GM23338 (cell line): Measurements from ENCODE around the gene PLAGL1. TPM values are rescaled to one million over a fixed set of nuclear protein-coding genes. Genes with fewer than 3 reads are reported as not detected.

ENCODE experiments used
- ATAC-seq: fragments of 200-7000 bp; cut with Tn5 transposase; 3 replicates; pipeline ENCODE4 v1.9.1; 2020
- DNase-seq: peaks from one replicate; pipeline ENCODE4 v3.0.0-alpha.2; 2015; ENCODE audit warnings: low spot score
- H2AFZ ChIP-seq: fragments of 200-600 bp; sonication (generic); 2 replicates; pipeline ENCODE4 v1.8.0; 2016; ENCODE audit warnings: antibody characterized with exemption, mild to moderate bottlenecking, moderate library complexity
- H3F3A ChIP-seq: fragments of 200-600 bp; sonication (generic); replicated peaks from 2 replicates; pipeline ENCODE4 v1.8.0; 2017; ENCODE audit warnings: antibody characterized with exemption, mixed run types, low read depth
- H3K27ac ChIP-seq: fragments of 200-600 bp; sonication (generic); 2 replicates; pipeline ENCODE4 v1.6.1; 2016; ENCODE audit warnings: low read depth
- H3K27me3 ChIP-seq: fragments of 200-600 bp; sonication (generic); 2 replicates; pipeline ENCODE4 v1.8.0; 2016; ENCODE audit warnings: mild to moderate bottlenecking, mixed run types, moderate library complexity; ENCODE audit not compliant: insufficient read depth
- H3K36me3 ChIP-seq: fragments of 200-600 bp; sonication (generic); 2 replicates; pipeline ENCODE4 v1.8.0; 2016; ENCODE audit warnings: mild to moderate bottlenecking; ENCODE audit not compliant: insufficient read depth
- H3K4me1 ChIP-seq: fragments of 200-600 bp; sonication (generic); 2 replicates; pipeline ENCODE4 v1.8.0; 2016; ENCODE audit warnings: mild to moderate bottlenecking, moderate library complexity; ENCODE audit not compliant: insufficient read depth
- H3K4me2 ChIP-seq: fragments of 200-600 bp; sonication (generic); 2 replicates; pipeline ENCODE4 v1.7.1; 2017; ENCODE audit warnings: mixed run types
- H3K4me3 ChIP-seq: fragments of 200-600 bp; sonication (generic); 2 replicates; pipeline ENCODE4 v1.6.1; 2016; ENCODE audit warnings: mixed run types
- H3K79me2 ChIP-seq: fragments of 200-600 bp; sonication (generic); replicated peaks from 2 replicates; pipeline ENCODE4 v1.8.0; 2017; ENCODE audit warnings: mild to moderate bottlenecking; ENCODE audit not compliant: insufficient read depth
- H3K9me2 ChIP-seq: fragments of 200-600 bp; sonication (generic); 2 replicates; pipeline ENCODE4 v1.8.0; 2017; ENCODE audit not compliant: insufficient read depth
- H4K20me1 ChIP-seq: fragments of 200-600 bp; sonication (generic); replicated peaks from 2 replicates; pipeline ENCODE4 v1.8.0; 2017; ENCODE audit warnings: mild to moderate bottlenecking; ENCODE audit not compliant: insufficient read depth
- H3K27ac Mint-ChIP-seq: 2 replicates; pipeline ENCODE4 v1.8.0; 2020; ENCODE audit warnings: inconsistent platforms, mild to moderate bottlenecking, moderate library complexity, mixed read lengths
- H3K27me3 Mint-ChIP-seq: 3 replicates; pipeline ENCODE4 v1.8.0; 2022; ENCODE audit warnings: low read depth, mild to moderate bottlenecking, moderate library complexity, mixed read lengths, inconsistent platforms; ENCODE audit not compliant: insufficient read depth, poor library complexity
- H3K36me3 Mint-ChIP-seq: 3 replicates; pipeline ENCODE4 v1.8.0; 2021; ENCODE audit warnings: low read depth, mild to moderate bottlenecking, inconsistent platforms, moderate library complexity, mixed read lengths
- H3K4me1 Mint-ChIP-seq: 3 replicates; pipeline ENCODE4 v1.8.0; 2020; ENCODE audit warnings: mild to moderate bottlenecking, inconsistent platforms, mixed read lengths
- H3K4me3 Mint-ChIP-seq: 3 replicates; pipeline ENCODE4 v1.8.0; 2021; ENCODE audit warnings: moderate library complexity, mild to moderate bottlenecking, inconsistent platforms, mixed read lengths
- H3K9me3 Mint-ChIP-seq: 3 replicates; pipeline ENCODE4 v1.8.0; 2020; ENCODE audit warnings: moderate library complexity, mild to moderate bottlenecking, inconsistent platforms, mixed read lengths
- CREB1 ChIP-seq: fragments of 250-450 bp; sonication (Bioruptor Pico); IDR thresholded peaks from 2 replicates; pipeline ENCODE4 v1.5.0; 2020; ENCODE audit warnings: low read depth, mild to moderate bottlenecking, moderate library complexity
- ETS1 ChIP-seq: IDR thresholded peaks from 2 replicates; pipeline ENCODE4 v1.6.1; 2016; ENCODE audit warnings: antibody characterized with exemption
- EZH2 ChIP-seq: fragments of 200-600 bp; sonication (generic); IDR thresholded peaks from one replicate; pipeline ENCODE4 v1.8.0; 2017; ENCODE audit warnings: antibody characterized with exemption, mild to moderate bottlenecking, low read depth; ENCODE audit not compliant: unreplicated experiment
- EZH2phosphoT487 ChIP-seq: fragments of 200-600 bp; sonication (generic); IDR thresholded peaks from one replicate; pipeline ENCODE4 v1.8.1; 2018; ENCODE audit warnings: antibody characterized with exemption; ENCODE audit not compliant: unreplicated experiment
- JUNB ChIP-seq: IDR thresholded peaks from one replicate; pipeline ENCODE4 v1.6.1; 2016; ENCODE audit warnings: antibody characterized with exemption; ENCODE audit not compliant: unreplicated experiment
- NANOG ChIP-seq: IDR thresholded peaks from 2 replicates; pipeline ENCODE4 v1.6.1; 2016; ENCODE audit warnings: antibody characterized with exemption, borderline replicate concordance
- POLR2AphosphoS5 ChIP-seq: IDR thresholded peaks from 2 replicates; pipeline ENCODE4 v1.6.1; 2016; ENCODE audit warnings: antibody characterized with exemption, low read depth
- STAT1 ChIP-seq: IDR thresholded peaks from one replicate; pipeline ENCODE4 v1.6.1; 2016; ENCODE audit warnings: antibody characterized with exemption; ENCODE audit not compliant: unreplicated experiment
- ZNF114 ChIP-seq: fragments of 250-450 bp; sonication (Bioruptor Pico); IDR thresholded peaks from 2 replicates; pipeline ENCODE4 v1.5.0; 2020; ENCODE audit warnings: mild to moderate bottlenecking, moderate library complexity
- ZNF331 ChIP-seq: fragments of 250-450 bp; sonication (Bioruptor Pico); IDR thresholded peaks from 2 replicates; pipeline ENCODE4 v1.5.0; 2020; ENCODE audit warnings: low read depth, mild to moderate bottlenecking, moderate library complexity
- long read RNA-seq: library from polyadenylated mRNA; unstranded; transcript quantifications from one replicate; pipeline ENCODE4 v2.0.0, GENCODE V29; 2020; ENCODE audit not compliant: unreplicated experiment
- polyA plus RNA-seq: library from polyadenylated mRNA; unstranded; fragments of >200 nt; fragmentation: Nextera tagmentation; extraction: Ambion mirVana; gene quantifications from 2 replicates; pipeline ENCODE4 v1.2.1, GENCODE V29; 2016
- total RNA-seq: library from RNA; depleted of rRNA; stranded (reverse); fragments of >200 nt; shearing (Covaris generic); gene quantifications from 2 replicates; pipeline ENCODE4 v1.2.3, GENCODE V29; 2014; rRNA removed
- TF ChIP-seq, protein P1 (sequence below): fragments of 250-450 bp; sonication (Bioruptor Pico); IDR thresholded peaks from 2 replicates; pipeline ENCODE4 v1.5.0; 2020; ENCODE audit warnings: mild to moderate bottlenecking, moderate library complexity

The PLAGL1 gene
- total RNA-seq (0.66 and 0.90 TPM in 2 replicates), polyA plus RNA-seq (1.4 and 1.7 TPM in 2 replicates)
- long read RNA-seq, partial matches to known transcripts = 0 of 1 reads
- long read RNA-seq, other reads (novel, unspliced or antisense) = 1 of 1 reads

- no peaks in the 10 kb centered on the region for H3K79me2 ChIP-seq
- DNase-seq (peak; percentile 78), ATAC-seq (peak; percentile 89)
- Mint-ChIP-seq H3K36me3 (no peaks in the 10 kb centered on the region), H3K4me1 (peaks cover 8% of the 10 kb centered on the region), H3K4me3 (peak within 1 kb of the TSS; percentile 70), H3K27me3 (peaks cover 54% of the 10 kb centered on the region), H3K27ac (no peak within 1 kb of the TSS), H3K9me3 (peaks cover 13% of the 10 kb centered on the region)
- H3K4me1 ChIP-seq = peaks cover 5% of the 10 kb centered on the region; the same call in 1 of the 2 replicates
- peak within 1 kb of the TSS; percentile 81 for H3K4me2 ChIP-seq
- TF ChIP-seq EZH2 (peak; percentile 26), ZNF331 (CRISPR knock-in tag) (no peak), EZH2phosphoT487 (peak; percentile 55)
- peak within 1 kb of the TSS; percentile 74 for H2AFZ ChIP-seq
- H3K36me3 ChIP-seq = no peaks in the 10 kb centered on the region
- no peaks in the 10 kb centered on the region for H3F3A ChIP-seq
- peak within 1 kb of the TSS; percentile 70 for H3K4me3 ChIP-seq
- no peaks in the 10 kb centered on the region for H3K9me2 ChIP-seq
- peaks cover 6% of the 10 kb centered on the region for H4K20me1 ChIP-seq
- H3K27ac ChIP-seq = no peak within 1 kb of the TSS
- peaks cover 98% of the 10 kb centered on the region for H3K27me3 ChIP-seq
Measured at GRCh38 chr6:144008120-144008811, at the start of gene PLAGL1. Gene PLAGL1 (minus strand): TSS chr6:144008259. CDS start chr6:143948136, 60,123 bp downstream.

DNA sequence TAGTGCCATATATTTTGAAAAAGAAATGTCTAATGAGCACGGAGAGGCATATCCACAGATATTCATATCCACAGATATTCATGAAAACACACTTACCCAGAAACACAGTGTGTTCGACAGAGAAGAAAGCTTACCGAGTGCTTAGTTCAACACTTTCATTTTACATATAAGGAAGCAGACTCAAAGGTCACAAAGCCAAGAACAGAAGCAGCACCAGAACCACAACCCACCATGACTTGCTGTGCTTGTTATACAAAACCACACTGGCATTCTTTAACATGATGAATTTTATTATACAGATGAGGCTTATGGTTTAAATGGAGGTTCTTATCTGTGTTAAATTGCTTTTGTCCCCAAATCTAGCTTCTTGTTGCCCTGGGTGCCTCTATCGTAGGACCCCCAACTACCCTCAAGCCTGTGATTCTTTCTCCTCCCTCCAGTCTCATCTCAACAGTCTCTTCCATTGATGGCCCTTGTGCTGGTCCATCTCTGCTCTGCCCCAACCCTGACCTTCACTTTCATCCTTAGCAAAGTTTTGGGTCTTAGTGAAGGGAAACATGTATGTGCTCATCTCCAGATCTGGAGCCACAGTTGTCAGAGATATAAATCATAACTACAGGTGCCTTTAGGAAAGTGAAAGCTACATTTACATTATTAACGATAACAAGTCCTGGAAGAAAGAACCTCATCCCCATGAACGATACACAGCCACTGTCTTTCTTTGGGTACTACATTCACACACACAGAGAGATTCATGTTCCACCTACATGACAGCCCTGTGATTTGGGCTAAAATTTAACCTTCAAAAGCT is 47.3 kb upstream of the PLAGL1 start:
- no peak overlapping the region for H3K4me3 Mint-ChIP-seq
- no peaks in the 10 kb centered on the region for H3K36me3 Mint-ChIP-seq
- H3K79me2 ChIP-seq = no peaks in the 10 kb centered on the region
- H4K20me1 ChIP-seq = no peaks in the 10 kb centered on the region
- 0 out of 2 replicates have a peak, but pooled peaks cover 6% of the 10 kb centered on the region for H3K9me2 ChIP-seq
- no peak overlapping the region for H3K27ac ChIP-seq
- DNase-seq (no peak), ATAC-seq (no peak)
- H3K27me3 Mint-ChIP-seq = peaks cover 4% of the 10 kb centered on the region
- no peak overlapping the region for H3K27ac Mint-ChIP-seq
- H3F3A ChIP-seq = no peaks in the 10 kb centered on the region
- no peaks in the 10 kb centered on the region for H3K4me1 Mint-ChIP-seq
- H3K4me1 ChIP-seq = no peaks in the 10 kb centered on the region
- H3K27me3 ChIP-seq = peaks cover 2% of the 10 kb centered on the region
- no peaks in the 10 kb centered on the region for H3K9me3 Mint-ChIP-seq
- H2AFZ ChIP-seq = no peak overlapping the region
- no peaks in the 10 kb centered on the region for H3K36me3 ChIP-seq
- H3K4me3 ChIP-seq = no peak overlapping the region
- no peak overlapping the region for H3K4me2 ChIP-seq
- TF ChIP-seq POLR2AphosphoS5 (no peak), ZNF114 (CRISPR knock-in tag) (no peak), STAT1 (no peak), EZH2 (no peak), CREB1 (no peak), NANOG (no peak), EZH2phosphoT487 (no peak), JUNB (no peak), ETS1 (no peak), ZNF331 (CRISPR knock-in tag) (no peak)
- TF ChIP-seq, protein P1, sequence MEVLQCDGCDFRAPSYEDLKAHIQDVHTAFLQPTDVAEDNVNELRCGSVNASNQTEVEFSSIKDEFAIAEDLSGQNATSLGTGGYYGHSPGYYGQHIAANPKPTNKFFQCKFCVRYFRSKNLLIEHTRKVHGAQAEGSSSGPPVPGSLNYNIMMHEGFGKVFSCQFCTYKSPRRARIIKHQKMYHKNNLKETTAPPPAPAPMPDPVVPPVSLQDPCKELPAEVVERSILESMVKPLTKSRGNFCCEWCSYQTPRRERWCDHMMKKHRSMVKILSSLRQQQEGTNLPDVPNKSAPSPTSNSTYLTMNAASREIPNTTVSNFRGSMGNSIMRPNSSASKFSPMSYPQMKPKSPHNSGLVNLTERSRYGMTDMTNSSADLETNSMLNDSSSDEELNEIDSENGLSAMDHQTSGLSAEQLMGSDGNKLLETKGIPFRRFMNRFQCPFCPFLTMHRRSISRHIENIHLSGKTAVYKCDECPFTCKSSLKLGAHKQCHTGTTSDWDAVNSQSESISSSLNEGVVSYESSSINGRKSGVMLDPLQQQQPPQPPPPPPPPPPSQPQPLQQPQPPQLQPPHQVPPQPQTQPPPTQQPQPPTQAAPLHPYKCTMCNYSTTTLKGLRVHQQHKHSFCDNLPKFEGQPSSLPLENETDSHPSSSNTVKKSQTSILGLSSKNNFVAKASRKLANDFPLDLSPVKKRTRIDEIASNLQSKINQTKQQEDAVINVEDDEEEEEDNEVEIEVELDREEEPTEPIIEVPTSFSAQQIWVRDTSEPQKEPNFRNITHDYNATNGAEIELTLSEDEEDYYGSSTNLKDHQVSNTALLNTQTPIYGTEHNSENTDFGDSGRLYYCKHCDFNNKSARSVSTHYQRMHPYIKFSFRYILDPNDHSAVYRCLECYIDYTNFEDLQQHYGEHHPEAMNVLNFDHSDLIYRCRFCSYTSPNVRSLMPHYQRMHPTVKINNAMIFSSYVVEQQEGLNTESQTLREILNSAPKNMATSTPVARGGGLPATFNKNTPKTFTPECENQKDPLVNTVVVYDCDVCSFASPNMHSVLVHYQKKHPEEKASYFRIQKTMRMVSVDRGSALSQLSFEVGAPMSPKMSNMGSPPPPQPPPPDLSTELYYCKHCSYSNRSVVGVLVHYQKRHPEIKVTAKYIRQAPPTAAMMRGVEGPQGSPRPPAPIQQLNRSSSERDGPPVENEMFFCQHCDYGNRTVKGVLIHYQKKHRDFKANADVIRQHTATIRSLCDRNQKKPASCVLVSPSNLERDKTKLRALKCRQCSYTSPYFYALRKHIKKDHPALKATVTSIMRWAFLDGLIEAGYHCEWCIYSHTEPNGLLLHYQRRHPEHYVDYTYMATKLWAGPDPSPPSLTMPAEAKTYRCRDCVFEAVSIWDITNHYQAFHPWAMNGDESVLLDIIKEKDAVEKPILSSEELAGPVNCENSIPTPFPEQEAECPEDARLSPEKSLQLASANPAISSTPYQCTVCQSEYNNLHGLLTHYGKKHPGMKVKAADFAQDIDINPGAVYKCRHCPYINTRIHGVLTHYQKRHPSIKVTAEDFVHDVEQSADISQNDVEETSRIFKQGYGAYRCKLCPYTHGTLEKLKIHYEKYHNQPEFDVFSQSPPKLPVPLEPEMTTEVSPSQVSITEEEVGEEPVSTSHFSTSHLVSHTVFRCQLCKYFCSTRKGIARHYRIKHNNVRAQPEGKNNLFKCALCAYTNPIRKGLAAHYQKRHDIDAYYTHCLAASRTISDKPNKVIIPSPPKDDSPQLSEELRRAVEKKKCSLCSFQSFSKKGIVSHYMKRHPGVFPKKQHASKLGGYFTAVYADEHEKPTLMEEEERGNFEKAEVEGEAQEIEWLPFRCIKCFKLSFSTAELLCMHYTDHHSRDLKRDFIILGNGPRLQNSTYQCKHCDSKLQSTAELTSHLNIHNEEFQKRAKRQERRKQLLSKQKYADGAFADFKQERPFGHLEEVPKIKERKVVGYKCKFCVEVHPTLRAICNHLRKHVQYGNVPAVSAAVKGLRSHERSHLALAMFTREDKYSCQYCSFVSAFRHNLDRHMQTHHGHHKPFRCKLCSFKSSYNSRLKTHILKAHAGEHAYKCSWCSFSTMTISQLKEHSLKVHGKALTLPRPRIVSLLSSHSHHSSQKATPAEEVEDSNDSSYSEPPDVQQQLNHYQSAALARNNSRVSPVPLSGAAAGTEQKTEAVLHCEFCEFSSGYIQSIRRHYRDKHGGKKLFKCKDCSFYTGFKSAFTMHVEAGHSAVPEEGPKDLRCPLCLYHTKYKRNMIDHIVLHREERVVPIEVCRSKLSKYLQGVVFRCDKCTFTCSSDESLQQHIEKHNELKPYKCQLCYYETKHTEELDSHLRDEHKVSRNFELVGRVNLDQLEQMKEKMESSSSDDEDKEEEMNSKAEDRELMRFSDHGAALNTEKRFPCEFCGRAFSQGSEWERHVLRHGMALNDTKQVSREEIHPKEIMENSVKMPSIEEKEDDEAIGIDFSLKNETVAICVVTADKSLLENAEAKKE (CRISPR knock-in tag) = no peak
